BLaER1 (cell line): ENCODE measurements around the gene ACACA.

ENCODE experiments used
- H3K27ac ChIP-seq: shearing (Covaris generic); formaldehyde crosslinking; 2 replicates; pipeline ENCODE4 v1.8.1; 2022
- H3K27me3 ChIP-seq: shearing (Covaris generic); formaldehyde crosslinking; 2 replicates; pipeline ENCODE4 v1.8.1; 2022
- H3K36me3 ChIP-seq: shearing (Covaris generic); formaldehyde crosslinking; 2 replicates; pipeline ENCODE4 v1.8.1; 2022
- H3K4me1 ChIP-seq: shearing (Covaris generic); formaldehyde crosslinking; 2 replicates; pipeline ENCODE4 v1.8.1; 2022
- H3K4me2 ChIP-seq: shearing (Covaris generic); formaldehyde crosslinking; 2 replicates; pipeline ENCODE4 v1.8.1; 2022
- H3K4me3 ChIP-seq: shearing (Covaris generic); formaldehyde crosslinking; 2 replicates; pipeline ENCODE4 v1.8.1; 2022
- H3K9ac ChIP-seq: shearing (Covaris generic); formaldehyde crosslinking; 2 replicates; pipeline ENCODE4 v1.8.1; 2022
- H3K9me3 ChIP-seq: shearing (Covaris generic); formaldehyde crosslinking; 2 replicates; pipeline ENCODE4 v1.8.1; 2022
- H4K20me1 ChIP-seq: shearing (Covaris generic); formaldehyde crosslinking; 2 replicates; pipeline ENCODE4 v1.8.1; 2022
- Cebpa-rat ChIP-seq: shearing (Covaris generic); IDR thresholded peaks from 2 replicates; pipeline ENCODE4 v1.8.1; 2022

ACACA gene

DNA sequence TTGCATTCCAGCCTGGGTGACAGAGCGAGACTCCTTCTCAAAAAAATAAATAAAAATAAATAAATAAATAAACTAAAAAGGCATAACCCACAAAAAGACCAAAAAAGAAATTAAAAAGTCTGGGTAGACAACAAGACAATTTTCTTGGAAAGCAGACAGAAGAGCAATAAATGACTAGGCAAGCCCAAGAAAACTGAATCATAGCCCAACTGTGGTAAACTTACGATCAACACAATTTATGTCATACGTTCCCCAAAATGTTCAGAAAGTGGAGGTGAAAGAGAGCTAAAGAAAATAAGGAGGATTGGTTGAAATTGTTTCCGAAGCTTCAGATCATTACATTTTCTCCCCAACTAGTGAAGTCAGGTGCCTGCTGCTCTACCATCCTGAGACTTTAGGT is 62.1 kb downstream of the ACACA start:
- Histone ChIP-seq H3K9me3 (peaks cover 9% of the 10 kb centered on the region; the same call in 1 of the 2 replicates), H3K4me3 (no peak overlapping the region), H3K36me3 (peaks cover 44% of the 10 kb centered on the region), H3K27me3 (no peaks in the 10 kb centered on the region), H3K4me1 (no peaks in the 10 kb centered on the region), H4K20me1 (peaks cover 92% of the 10 kb centered on the region), H3K9ac (no peak overlapping the region), H3K4me2 (no peak overlapping the region), H3K27ac (no peak overlapping the region)
- TF ChIP-seq Cebpa-rat: no peak

DNA sequence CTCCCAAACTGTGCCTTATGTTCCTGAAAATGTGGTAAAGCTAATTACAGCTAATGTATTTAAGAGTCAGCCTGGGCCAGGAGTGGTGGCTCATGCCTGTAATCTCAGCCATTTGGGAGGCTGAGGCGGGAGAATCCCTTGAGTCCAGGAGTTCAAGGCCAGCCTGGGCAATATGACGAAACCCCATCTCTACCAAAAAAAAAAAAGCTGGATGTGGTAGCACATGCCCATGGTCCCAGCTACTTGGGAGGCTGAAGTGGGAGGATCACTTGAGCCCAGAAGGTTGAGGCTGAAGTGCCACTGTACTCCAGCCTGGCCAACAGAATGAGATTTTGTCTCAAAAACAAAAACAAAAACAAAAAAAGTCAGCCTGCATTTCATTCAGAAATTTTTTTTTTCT is 64.0 kb downstream of the ACACA start:
- TF ChIP-seq Cebpa-rat: no peak

DNA sequence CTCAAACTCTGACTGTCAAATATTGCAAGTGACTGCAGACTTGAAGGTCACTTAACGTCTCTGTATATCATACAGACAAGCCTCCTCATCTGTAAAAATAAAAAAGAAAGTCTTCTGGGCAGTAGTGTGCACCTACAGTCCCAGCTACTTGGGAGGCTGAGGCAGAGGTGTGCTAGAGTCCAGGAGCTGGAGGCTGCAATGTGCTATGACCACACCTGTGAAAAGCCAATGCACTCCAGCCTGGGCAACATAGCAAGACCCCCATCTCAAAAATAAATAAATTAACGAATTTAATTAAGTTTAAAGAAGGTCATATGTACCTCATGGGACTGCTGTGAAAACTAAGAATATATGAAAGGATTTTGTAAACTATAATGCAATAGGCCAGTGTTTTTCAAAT is 65.8 kb downstream of the ACACA start:
- no peak overlapping the region for H3K4me3 ChIP-seq
- H4K20me1 ChIP-seq: peaks cover 71% of the 10 kb centered on the region
- TF ChIP-seq Cebpa-rat: no peak
- H3K27me3 ChIP-seq: no peaks in the 10 kb centered on the region
- no peak overlapping the region for H3K27ac ChIP-seq
- H3K4me2 ChIP-seq: no peak overlapping the region
- H3K36me3 ChIP-seq: peaks cover 57% of the 10 kb centered on the region
- no peaks in the 10 kb centered on the region for H3K9me3 ChIP-seq
- H3K9ac ChIP-seq: no peak overlapping the region
- no peaks in the 10 kb centered on the region for H3K4me1 ChIP-seq

More for the DNA sequence above, 64.0 kb downstream of the ACACA start:
- Histone ChIP-seq H4K20me1 (peaks cover 85% of the 10 kb centered on the region), H3K9ac (no peak overlapping the region), H3K36me3 (peaks cover 55% of the 10 kb centered on the region), H3K4me3 (no peak overlapping the region), H3K4me2 (no peak overlapping the region), H3K27me3 (no peaks in the 10 kb centered on the region), H3K27ac (no peak overlapping the region), H3K9me3 (peaks cover 9% of the 10 kb centered on the region; the same call in 1 of the 2 replicates), H3K4me1 (no peaks in the 10 kb centered on the region)

DNA sequence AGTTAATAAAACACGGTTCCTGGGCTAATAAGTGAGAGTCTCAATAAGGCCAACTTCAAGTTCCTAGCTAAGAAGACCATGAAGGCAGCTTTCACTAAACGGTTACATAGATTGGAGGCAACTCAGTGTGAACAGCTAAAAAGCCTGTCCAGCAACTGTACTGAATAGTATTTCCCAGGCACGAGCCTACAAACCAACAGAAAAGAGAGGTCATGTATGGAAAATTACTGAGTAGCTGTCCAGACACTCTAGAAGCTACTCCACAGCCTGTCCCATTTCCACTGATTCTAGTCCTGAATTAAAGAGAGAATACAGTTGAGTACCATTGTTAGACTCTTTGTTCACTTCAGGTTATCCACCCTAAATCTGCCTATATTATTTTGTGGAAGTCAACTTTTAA is 67.3 kb downstream of the ACACA start:
- H3K4me1 ChIP-seq: no peaks in the 10 kb centered on the region
- H3K27me3 ChIP-seq: no peaks in the 10 kb centered on the region
- no peak overlapping the region for H3K9ac ChIP-seq
- peaks cover 57% of the 10 kb centered on the region for H3K36me3 ChIP-seq
- H3K4me3 ChIP-seq: no peak overlapping the region
- H3K4me2 ChIP-seq: no peak overlapping the region
- TF ChIP-seq Cebpa-rat: no peak
- no peaks in the 10 kb centered on the region for H3K9me3 ChIP-seq
- H3K27ac ChIP-seq: no peak overlapping the region
- peaks cover 72% of the 10 kb centered on the region for H4K20me1 ChIP-seq

DNA sequence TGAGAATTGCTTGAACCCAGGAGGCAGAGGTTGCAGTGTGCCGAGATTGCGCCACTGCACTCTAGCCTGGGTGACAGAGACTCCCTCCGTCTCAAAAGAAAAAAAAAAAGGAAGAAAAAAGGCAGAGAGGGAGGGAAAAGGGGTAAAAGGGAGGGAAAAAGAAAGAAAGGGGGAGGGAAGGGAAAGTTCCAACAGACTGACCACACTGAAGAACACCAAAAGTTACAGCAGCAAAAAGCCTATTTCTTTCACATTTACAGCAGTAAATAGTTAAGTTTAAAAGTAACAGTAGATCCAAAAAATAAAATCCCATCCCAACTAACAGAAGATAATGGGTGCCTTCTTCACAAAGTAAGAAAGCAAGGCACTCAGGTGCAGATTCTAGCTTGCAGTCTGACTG is 67.8 kb downstream of the ACACA start:
- Histone ChIP-seq H3K4me3 (no peak overlapping the region), H4K20me1 (peaks cover 72% of the 10 kb centered on the region), H3K27me3 (no peaks in the 10 kb centered on the region), H3K36me3 (peaks cover 59% of the 10 kb centered on the region), H3K4me2 (no peak overlapping the region), H3K4me1 (no peaks in the 10 kb centered on the region), H3K9me3 (no peaks in the 10 kb centered on the region), H3K27ac (no peak overlapping the region), H3K9ac (no peak overlapping the region)
- TF ChIP-seq Cebpa-rat: no peak

DNA sequence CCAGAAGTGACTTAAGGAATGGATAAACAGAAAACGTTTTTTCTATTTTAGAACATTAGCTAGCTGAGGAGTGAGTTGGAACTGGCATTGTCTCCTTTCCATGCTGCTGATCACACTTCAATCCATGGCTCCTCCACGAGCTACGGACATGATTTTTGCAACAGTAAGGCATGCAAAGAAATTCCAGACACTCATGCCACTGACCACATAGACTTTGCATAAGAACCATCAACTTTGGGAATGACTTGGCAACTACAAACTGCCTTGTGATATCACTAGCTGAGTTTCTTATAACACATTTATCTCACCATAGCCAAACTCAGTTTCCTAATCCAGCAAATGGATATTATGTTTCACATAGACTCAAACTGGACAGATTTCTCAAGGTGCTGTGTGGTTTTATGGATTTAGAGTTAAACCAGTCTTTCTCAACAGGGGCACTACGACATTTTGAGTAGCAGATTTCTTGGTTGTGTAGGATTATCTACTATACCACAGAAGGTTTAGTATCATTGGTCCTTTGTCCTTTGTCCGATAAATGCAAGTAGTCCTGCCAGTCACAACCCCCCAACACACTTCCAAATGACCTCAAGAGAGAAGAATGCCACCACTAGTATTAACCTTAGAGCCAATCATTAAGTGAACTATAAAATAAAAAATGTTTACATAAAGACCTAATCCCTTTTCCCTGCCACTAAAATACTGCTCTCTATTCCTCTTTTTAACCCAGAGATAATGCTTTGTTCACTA is 79.1 kb downstream of the ACACA start:
- Histone ChIP-seq H3K4me3 (no peak overlapping the region), H3K9me3 (no peaks in the 10 kb centered on the region), H3K4me1 (no peaks in the 10 kb centered on the region), H4K20me1 (peaks cover 51% of the 10 kb centered on the region), H3K27ac (no peak overlapping the region), H3K4me2 (no peak overlapping the region), H3K27me3 (no peaks in the 10 kb centered on the region), H3K9ac (no peak overlapping the region), H3K36me3 (peaks cover 92% of the 10 kb centered on the region)
- TF ChIP-seq Cebpa-rat: no peak

DNA sequence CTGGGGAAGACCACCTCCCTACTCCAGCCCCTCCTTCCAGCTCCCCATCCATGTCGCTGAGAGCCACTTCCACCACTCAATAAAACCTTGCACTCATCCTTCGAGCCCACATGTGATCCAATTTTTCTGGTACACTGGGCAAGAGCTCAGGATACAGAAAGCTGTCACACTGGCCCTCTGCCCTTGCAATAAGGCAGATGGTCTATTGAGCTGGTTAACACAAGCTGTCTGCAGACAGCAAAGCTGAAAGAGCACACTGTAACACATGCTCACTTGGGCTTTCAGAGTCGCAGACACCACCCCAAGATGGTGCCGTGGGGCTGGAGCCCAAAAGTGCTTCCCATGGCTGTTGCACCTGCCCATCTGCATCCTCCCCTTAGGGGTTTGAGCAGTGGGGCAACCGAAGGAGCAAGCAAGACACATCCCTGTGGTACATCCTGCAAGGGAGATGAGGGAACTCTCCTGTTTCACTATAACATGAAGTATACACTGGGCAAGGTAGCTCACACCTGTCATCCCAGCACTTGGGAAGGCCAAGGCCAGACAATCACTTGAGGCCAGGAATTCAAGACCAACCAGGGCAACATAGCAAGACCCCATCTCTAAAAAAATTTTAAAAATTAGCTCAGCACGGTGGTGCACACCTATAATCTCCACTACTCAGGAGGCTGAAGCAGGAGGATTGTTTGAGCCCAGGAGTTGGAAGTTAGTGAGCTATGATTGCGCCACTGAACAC is 83.6 kb downstream of the ACACA start:
- Histone ChIP-seq H3K36me3 (peaks cover 80% of the 10 kb centered on the region), H4K20me1 (peaks cover 30% of the 10 kb centered on the region), H3K9me3 (no peaks in the 10 kb centered on the region), H3K4me3 (no peak overlapping the region), H3K27me3 (no peaks in the 10 kb centered on the region), H3K4me2 (no peak overlapping the region), H3K9ac (no peak overlapping the region), H3K27ac (no peak overlapping the region), H3K4me1 (no peaks in the 10 kb centered on the region)
- TF ChIP-seq Cebpa-rat: no peak

DNA sequence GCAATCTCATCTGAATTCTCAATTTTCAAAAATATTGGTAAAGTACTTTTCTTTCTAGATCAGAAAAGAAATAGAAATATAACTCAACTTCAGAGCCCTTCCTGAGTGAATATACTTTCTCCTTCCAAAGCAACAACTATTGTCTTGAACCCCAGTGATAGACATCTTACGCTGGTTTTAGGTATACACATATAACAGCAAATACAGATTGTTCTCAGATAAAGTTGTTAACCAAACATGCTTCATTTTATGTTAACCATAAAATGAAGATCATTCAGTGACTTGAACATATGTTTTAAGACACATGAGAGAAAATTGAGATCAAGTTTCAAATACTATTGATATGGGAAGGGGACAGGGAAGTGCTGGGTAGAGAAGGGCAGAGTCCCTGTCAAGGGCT is 84.5 kb downstream of the ACACA start:
- H3K4me3 ChIP-seq: no peak overlapping the region
- peaks cover 28% of the 10 kb centered on the region for H4K20me1 ChIP-seq
- H3K27ac ChIP-seq: no peak overlapping the region
- H3K36me3 ChIP-seq: peaks cover 79% of the 10 kb centered on the region
- H3K4me1 ChIP-seq: no peaks in the 10 kb centered on the region
- no peak overlapping the region for H3K4me2 ChIP-seq
- no peak overlapping the region for H3K9ac ChIP-seq
- TF ChIP-seq Cebpa-rat: no peak
- H3K27me3 ChIP-seq: no peaks in the 10 kb centered on the region
- H3K9me3 ChIP-seq: no peaks in the 10 kb centered on the region

DNA sequence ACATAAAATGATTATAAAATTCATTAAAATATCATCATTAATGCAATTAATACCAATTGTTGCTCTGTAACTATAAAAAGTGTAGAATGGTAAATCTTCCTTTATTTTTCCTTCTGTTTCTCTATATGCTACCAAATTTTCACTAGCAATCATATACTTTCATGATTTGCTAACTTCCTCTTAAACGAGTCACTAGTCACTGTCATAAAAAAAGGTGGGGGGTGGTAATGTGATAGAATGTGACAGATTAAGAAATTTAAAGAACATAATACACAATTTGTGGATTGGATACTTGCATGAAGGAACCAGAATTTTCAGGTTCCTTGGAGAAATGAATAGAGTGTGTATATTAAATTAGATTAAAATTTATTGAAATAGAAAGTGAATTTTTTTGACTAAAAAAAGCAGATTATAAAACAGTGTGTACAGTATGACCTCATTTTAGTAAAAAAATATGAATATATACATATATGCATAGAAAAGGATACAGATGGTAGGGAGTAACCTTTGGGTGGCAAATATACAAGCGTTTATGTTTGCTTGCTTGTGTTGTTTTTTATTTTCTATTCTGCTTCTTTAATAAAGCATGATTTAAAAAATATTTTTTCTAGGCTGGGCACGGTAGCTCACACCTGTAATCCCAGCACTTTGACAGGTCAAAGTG is 87.6 kb downstream of the ACACA start:
- Histone ChIP-seq H3K27me3 (no peaks in the 10 kb centered on the region), H3K4me3 (no peak overlapping the region), H3K4me1 (no peaks in the 10 kb centered on the region), H3K27ac (no peak overlapping the region), H3K36me3 (peaks cover 72% of the 10 kb centered on the region), H3K9me3 (no peaks in the 10 kb centered on the region), H3K4me2 (no peak overlapping the region), H3K9ac (no peak overlapping the region), H4K20me1 (peaks cover 28% of the 10 kb centered on the region)
- TF ChIP-seq Cebpa-rat: no peak

DNA sequence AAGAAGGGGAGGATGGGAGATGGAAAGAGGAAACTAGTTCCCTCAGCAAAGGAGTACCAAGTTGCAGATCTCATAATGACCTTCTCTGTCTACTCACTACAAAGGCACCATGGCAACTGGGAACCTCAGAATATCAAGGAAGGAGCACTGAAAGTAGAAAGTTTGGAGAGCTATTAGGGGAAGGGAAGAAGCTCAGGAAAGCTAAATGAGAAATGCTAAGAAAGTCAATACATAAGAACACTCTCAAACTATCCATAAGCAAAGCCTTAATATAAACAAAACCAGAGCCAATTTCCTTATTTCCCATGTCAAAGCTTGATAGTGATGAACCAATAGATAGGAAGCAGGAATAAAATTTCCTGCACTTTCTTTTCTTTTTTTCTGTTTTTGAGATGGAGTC is 88.8 kb downstream of the ACACA start:
- H4K20me1 ChIP-seq: peaks cover 29% of the 10 kb centered on the region
- H3K36me3 ChIP-seq: peaks cover 60% of the 10 kb centered on the region
- H3K4me1 ChIP-seq: no peaks in the 10 kb centered on the region
- H3K27ac ChIP-seq: no peak overlapping the region
- H3K4me2 ChIP-seq: no peak overlapping the region
- no peaks in the 10 kb centered on the region for H3K9me3 ChIP-seq
- no peak for TF ChIP-seq Cebpa-rat
- no peak overlapping the region for H3K9ac ChIP-seq
- no peak overlapping the region for H3K4me3 ChIP-seq
- H3K27me3 ChIP-seq: no peaks in the 10 kb centered on the region
